GM12878 (cell line): Measurements from ENCODE around the gene TYW1. TPM values are rescaled to one million over a fixed set of nuclear protein-coding genes. Genes with fewer than 3 reads are reported as not detected.
A peak's percentile ranks its signal among the peaks of the same experiment; 100 is the strongest.
"Not testable (repeated sequence)": the region's sequence is repeated elsewhere in the genome, so short reads cannot be mapped to it uniquely, and the experiment has no call there.

Experiments used
- ATAC-seq: fragments of 200-7000 bp; cut with Tn5 transposase; 3 replicates; pipeline ENCODE4 v1.9.1; 2020; ENCODE audit warnings: mild to moderate bottlenecking, moderate library complexity
- BruUV-seq: library from RNA; stranded (reverse); fragments of 400-500 nt; replicated peaks from 2 replicates; lab custom pipeline; 2021; lab: Mats Ljungman, UMichigan
- CTCF ChIA-PET: fragments of 300-600 bp; sonication (Branson Sonifier 250); formaldehyde crosslinking; extraction: SDS; loops from one replicate; lab custom pipeline; 2021; ENCODE audit warnings: inconsistent platforms; lab: Yijun Ruan, JAX
- POLR2A ChIA-PET: fragments of 350-600 bp; formaldehyde crosslinking; extraction: SDS; loops from one replicate; lab custom pipeline; 2021; ENCODE audit warnings: inconsistent platforms; lab: Charles Lee
- RAD21 ChIA-PET: fragments of 300-600 bp; sonication (Branson Sonifier 250); formaldehyde crosslinking; loops from one replicate; lab custom pipeline; 2023; ENCODE audit warnings: antibody characterized with exemption; ENCODE audit not compliant: unreplicated experiment; lab: Charles Lee
- SMC1A ChIA-PET: fragments of 300-600 bp; sonication (Branson Sonifier 250); formaldehyde crosslinking; loops from one replicate; lab custom pipeline; 2023; ENCODE audit not compliant: unreplicated experiment, uncharacterized antibody; lab: Charles Lee
- DNase-seq: peaks from one replicate; pipeline ENCODE4 v3.0.0-alpha.2; 2011; ENCODE audit warnings: low read depth, low spot score
- FAIRE-seq: peaks from 3 replicates; lab custom pipeline; 2011; peaks lifted over from hg19 to GRCh38; lab: Jason Lieb, UNC
- H2AFZ ChIP-seq: 2 replicates; pipeline ENCODE4 v1.6.0; 2011; ENCODE audit warnings: low read depth, low read length, control low read depth; ENCODE audit not compliant: control insufficient read depth
- H3K27ac ChIP-seq: 2 replicates; pipeline ENCODE4 v1.5.1; 2011; ENCODE audit warnings: control low read depth; ENCODE audit not compliant: control insufficient read depth, insufficient read depth
- H3K27me3 ChIP-seq, 2 experiments: replicated peaks in 1 of 2; 2 replicates each; pipeline versions ENCODE4 v1.6.0 to v1.6.1; 2011; ENCODE audit warnings: low read length in 1 of 2; ENCODE audit not compliant: control insufficient read depth in 2 of 2, insufficient read depth in 2 of 2
- H3K36me3 ChIP-seq, 2 experiments: 2 replicates each; pipeline ENCODE4 v1.5.1; 2011; ENCODE audit warnings: low read length in 1 of 2; ENCODE audit not compliant: control insufficient read depth in 2 of 2, insufficient read depth in 2 of 2
- H3K4me1 ChIP-seq: 2 replicates; pipeline ENCODE4 v1.6.1; 2011; ENCODE audit warnings: mild to moderate bottlenecking, low read length, moderate library complexity, mixed read lengths; ENCODE audit not compliant: control insufficient read depth, insufficient read depth
- H3K4me2 ChIP-seq: 2 replicates; pipeline ENCODE4 v1.6.0; 2011; ENCODE audit warnings: control low read depth; ENCODE audit not compliant: control insufficient read depth, insufficient read depth
- H3K4me3 ChIP-seq: fragments of 200-600 bp; sonication (generic); 2 replicates; pipeline ENCODE4 v1.5.1; 2016
- H3K79me2 ChIP-seq: 2 replicates; pipeline ENCODE4 v1.6.0; 2011; ENCODE audit warnings: low read length; ENCODE audit not compliant: control insufficient read depth, insufficient read depth
- H3K9ac ChIP-seq: 2 replicates; pipeline ENCODE4 v1.8.0; 2011; ENCODE audit warnings: low read length, control low read depth, mixed read lengths; ENCODE audit not compliant: control insufficient read depth, insufficient read depth
- H3K9me3 ChIP-seq: replicated peaks from 3 replicates; pipeline ENCODE4 v1.5.1; 2011; ENCODE audit warnings: mild to moderate bottlenecking, low read length; ENCODE audit not compliant: control insufficient read depth, insufficient read depth
- H4K20me1 ChIP-seq: 2 replicates; pipeline ENCODE4 v1.6.0; 2011; ENCODE audit not compliant: control insufficient read depth, insufficient read depth
- CBX5 ChIP-seq: sonication (generic); IDR thresholded peaks from 2 replicates; pipeline ENCODE4 v1.6.1; 2016; ENCODE audit warnings: low read depth, moderate library complexity, mild to moderate bottlenecking, inconsistent platforms
- CREB1 ChIP-seq: IDR thresholded peaks from 2 replicates; pipeline ENCODE4 v1.6.1; 2012; ENCODE audit warnings: low read depth, mild to moderate bottlenecking, inconsistent platforms
- WGBS: methylation state at CpG from one replicate; pipeline ENCODE4 v1.1.6; 2016; ENCODE audit warnings: low lambda C conversion rate; ENCODE audit not compliant: insufficient replicate concordance, insufficient coverage; ENCODE audit errors: missing lambda C conversion rate; 5-methylcytosine and 5-hydroxymethylcytosine counted together
- in situ Hi-C: fragments of 300-500 bp; cut with MboI; formaldehyde crosslinking; loops from 9 replicates; pipeline ENCODE4 v1.14.3; 2018; ENCODE audit warnings: mixed read lengths
- intact Hi-C: fragments of 100-400 bp; cut with micrococcal nuclease; formaldehyde crosslinking; loops from one replicate; pipeline ENCODE4 v1.14.2; 2022; ENCODE audit not compliant: unreplicated experiment
- polyA plus RNA-seq, 11 experiments: library from polyadenylated mRNA; depleted of rRNA in 4 of 11; unstranded in 6 of 11; stranded (reverse) in 5 of 11; fragments of >200 nt; fragmentation: Nextera tagmentation in 4 of 11; fragmentation: Illumina TruSeq in 1 of 11; extraction: Ambion mirVana in 4 of 11; extraction: Trizol in 1 of 11; gene quantifications; 1 replicate in 1 of 11; 2 replicates in 10 of 11; pipeline versions ENCODE4 v1.2.1 to v1.2.3, GENCODE V29; 2011 to 2016; ENCODE audit warnings: inconsistent platforms in 2 of 11, missing spikeins in 2 of 11, low read depth in 1 of 11
- total RNA-seq, 4 experiments: library from RNA; depleted of rRNA in 3 of 4; stranded (reverse); fragments of >200 nt in 3 of 4; fragmentation: Illumina TruSeq in 1 of 4; extraction: Trizol in 1 of 4; gene quantifications; 2 replicates each; pipeline versions ENCODE4 v1.2.1 to v1.2.3, GENCODE V29; 2013 to 2021

Gene TYW1
- total and polyA plus RNA-seq, 10 of the 15 experiments (the other 5 are each of a cell fraction or from before 2014, with no cell fraction given), result 11.3 to 29.0 (median 18.4) TPM

GRCh38 chr7:67066950-67067622 lies 70.5 kb downstream of the TYW1 start:
- not testable (repeated sequence) for H3K4me3 ChIP-seq

GRCh38 chr7:67076120-67076519 lies 79.5 kb downstream of the TYW1 start:
- H3K4me1 ChIP-seq, CTCF ChIA-PET, H3K9ac ChIP-seq, H3K27ac ChIP-seq, H3K27me3 ChIP-seq, H4K20me1 ChIP-seq, H3K79me2 ChIP-seq, H3K36me3 ChIP-seq, H3K4me2 ChIP-seq, intact Hi-C loops, FAIRE-seq, ATAC-seq, H3K9me3 ChIP-seq, SMC1A ChIA-PET, POLR2A ChIA-PET, H3K4me3 ChIP-seq, in situ Hi-C loops, RAD21 ChIA-PET, DNase-seq: not testable (repeated sequence)
- peak; percentile 96 for TF ChIP-seq CBX5
- TF ChIP-seq, all 136 proteins: peak for 1; not testable (repeated sequence) for 135
- H2AFZ ChIP-seq, BruUV-seq: not testable (repeated sequence)
- WGBS, result 93% methylated on average over 2 of the region's 2 CpGs

More at GRCh38 chr7:67066950-67067622, 70.5 kb downstream of the TYW1 start:
- H2AFZ ChIP-seq, H3K36me3 ChIP-seq, POLR2A ChIA-PET, H3K9me3 ChIP-seq, in situ Hi-C loops, H3K4me2 ChIP-seq, intact Hi-C loops, BruUV-seq, H3K27me3 ChIP-seq, H3K9ac ChIP-seq, SMC1A ChIA-PET, H3K79me2 ChIP-seq, ATAC-seq, H3K4me1 ChIP-seq, CTCF ChIA-PET, DNase-seq, RAD21 ChIA-PET, H4K20me1 ChIP-seq: not testable (repeated sequence)
- peak; percentile 68 for TF ChIP-seq CREB1
- FAIRE-seq, result peak; percentile 89
- peak overlapping the region; percentile 24; the same call in 1 of the 2 replicates for H3K27ac ChIP-seq
- 2% methylated on average over 9 of the region's 9 CpGs for WGBS

- 99% methylated on average over 4 of the region's 4 CpGs for WGBS
- not testable (repeated sequence) for BruUV-seq
- SMC1A ChIA-PET, result interaction anchor here (1.0 kb wide), 1 partner anchor 19 kb away, joined by 3 read pairs; no protein-coding TSS in a partner anchor
Observed at GRCh38 chr7:67082880-67083279, 86.2 kb downstream of the TYW1 start.

More at GRCh38 chr7:67082880-67083279, 86.2 kb downstream of the TYW1 start:
- ATAC-seq, intact Hi-C loops, RAD21 ChIA-PET, CTCF ChIA-PET, H3K9me3 ChIP-seq, H3K27ac ChIP-seq, H2AFZ ChIP-seq, in situ Hi-C loops, H3K4me2 ChIP-seq, H3K9ac ChIP-seq, H4K20me1 ChIP-seq, DNase-seq, H3K79me2 ChIP-seq, H3K36me3 ChIP-seq, FAIRE-seq, H3K27me3 ChIP-seq, POLR2A ChIA-PET, H3K4me3 ChIP-seq, H3K4me1 ChIP-seq: not testable (repeated sequence)
